ENCODE data around the gene PLXNA2.

Gene PLXNA2

DNA sequence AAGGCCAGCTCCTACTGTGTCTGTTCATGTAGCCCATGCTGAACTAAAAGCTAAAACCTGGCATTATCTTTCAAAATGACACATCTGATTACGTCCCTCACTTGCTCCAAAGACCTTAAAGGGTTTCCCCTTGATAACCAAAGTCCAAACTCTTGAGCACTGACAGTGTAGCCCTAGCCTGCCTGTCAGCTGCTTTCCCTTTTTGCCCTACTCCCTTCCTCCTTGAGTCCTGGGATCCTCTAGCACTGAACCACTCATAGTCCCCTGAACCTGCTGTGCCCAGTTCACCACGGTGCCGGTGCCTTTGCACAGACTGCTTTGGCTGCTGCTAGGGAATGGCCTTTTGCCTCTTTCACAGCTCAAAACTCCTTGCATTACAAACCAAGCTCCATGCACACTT is 67.5 kb downstream of the PLXNA2 start:
- peaks cover 92% of the 10 kb centered on the region for H3K4me1 ChIP-seq (ENCODE audit: low read length)
- TF ChIP-seq, protein P1, sequence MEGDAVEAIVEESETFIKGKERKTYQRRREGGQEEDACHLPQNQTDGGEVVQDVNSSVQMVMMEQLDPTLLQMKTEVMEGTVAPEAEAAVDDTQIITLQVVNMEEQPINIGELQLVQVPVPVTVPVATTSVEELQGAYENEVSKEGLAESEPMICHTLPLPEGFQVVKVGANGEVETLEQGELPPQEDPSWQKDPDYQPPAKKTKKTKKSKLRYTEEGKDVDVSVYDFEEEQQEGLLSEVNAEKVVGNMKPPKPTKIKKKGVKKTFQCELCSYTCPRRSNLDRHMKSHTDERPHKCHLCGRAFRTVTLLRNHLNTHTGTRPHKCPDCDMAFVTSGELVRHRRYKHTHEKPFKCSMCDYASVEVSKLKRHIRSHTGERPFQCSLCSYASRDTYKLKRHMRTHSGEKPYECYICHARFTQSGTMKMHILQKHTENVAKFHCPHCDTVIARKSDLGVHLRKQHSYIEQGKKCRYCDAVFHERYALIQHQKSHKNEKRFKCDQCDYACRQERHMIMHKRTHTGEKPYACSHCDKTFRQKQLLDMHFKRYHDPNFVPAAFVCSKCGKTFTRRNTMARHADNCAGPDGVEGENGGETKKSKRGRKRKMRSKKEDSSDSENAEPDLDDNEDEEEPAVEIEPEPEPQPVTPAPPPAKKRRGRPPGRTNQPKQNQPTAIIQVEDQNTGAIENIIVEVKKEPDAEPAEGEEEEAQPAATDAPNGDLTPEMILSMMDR (IDR thresholded peaks at IDR 0.05; ENCODE audit: low read depth, low read length), result no peak
- no peak for TF ChIP-seq EZH2phosphoT487 (IDR thresholded peaks at IDR 0.05; ENCODE audit: low read depth)
- H3K79me2 ChIP-seq (ENCODE audit: low read length), result peaks cover 32% of the 10 kb centered on the region
- no peaks in the 10 kb centered on the region for H3K9me3 ChIP-seq (ENCODE audit: insufficient read depth, low read length)
- peak overlapping the region; percentile 45; the same call in 1 of the 2 replicates for H3K4me3 ChIP-seq (ENCODE audit: low read length)
- H3K27me3 ChIP-seq (ENCODE audit: low read depth, low read length), result no peaks in the 10 kb centered on the region
- no peak overlapping the region for H2AFZ ChIP-seq (ENCODE audit: low read depth, low read length)
- H4K20me1 ChIP-seq (ENCODE audit: insufficient read depth, low read length), result no peaks in the 10 kb centered on the region
- H3K27ac ChIP-seq (ENCODE audit: low read length), result peak overlapping the region; percentile 96
- H3K4me2 ChIP-seq (ENCODE audit: low read length), result peak overlapping the region; percentile 64
- H3K9ac ChIP-seq (ENCODE audit: low read length), result peak overlapping the region; percentile 76
- H3K36me3 ChIP-seq (replicated peaks; ENCODE audit: low read depth, low read length), result peaks cover 6% of the 10 kb centered on the region

DNA sequence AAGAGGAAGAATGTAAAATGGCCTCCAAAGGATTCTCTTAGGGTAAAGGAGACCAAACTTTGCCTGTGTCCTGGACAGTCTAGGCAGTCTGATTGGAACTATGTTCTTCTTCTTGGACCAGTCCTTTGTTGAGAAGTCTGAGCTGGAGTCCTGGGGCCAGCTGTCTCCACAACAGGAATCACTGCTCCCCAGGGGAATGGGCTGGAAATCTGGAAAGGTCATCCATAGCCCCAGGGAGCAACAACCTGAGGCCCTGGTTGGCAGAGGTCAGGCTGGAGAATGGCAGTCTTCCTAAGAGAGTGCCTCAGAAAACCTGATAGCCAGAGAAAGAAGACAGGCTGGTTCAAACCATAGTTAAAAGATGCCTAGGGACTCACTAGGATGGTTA is 68.7 kb downstream of the PLXNA2 start:
- TF ChIP-seq, protein P1 (IDR thresholded peaks at IDR 0.05; ENCODE audit: low read depth, low read length), result no peak
- TF ChIP-seq EZH2phosphoT487 (IDR thresholded peaks at IDR 0.05; ENCODE audit: low read depth), result no peak
- Histone ChIP-seq H3K27ac (ENCODE audit: low read length) (peak overlapping the region; percentile 96), H3K36me3 (replicated peaks; ENCODE audit: low read depth, low read length) (peaks cover 6% of the 10 kb centered on the region), H3K9ac (ENCODE audit: low read length) (no peak overlapping the region), H3K4me1 (ENCODE audit: low read length) (peaks cover 83% of the 10 kb centered on the region), H3K79me2 (ENCODE audit: low read length) (peaks cover 25% of the 10 kb centered on the region), H3K4me3 (ENCODE audit: low read length) (no peak overlapping the region), H4K20me1 (ENCODE audit: insufficient read depth, low read length) (no peaks in the 10 kb centered on the region), H2AFZ (ENCODE audit: low read depth, low read length) (no peak overlapping the region), H3K4me2 (ENCODE audit: low read length) (no peak overlapping the region), H3K9me3 (ENCODE audit: insufficient read depth, low read length) (no peaks in the 10 kb centered on the region), H3K27me3 (ENCODE audit: low read depth, low read length) (no peaks in the 10 kb centered on the region)

DNA sequence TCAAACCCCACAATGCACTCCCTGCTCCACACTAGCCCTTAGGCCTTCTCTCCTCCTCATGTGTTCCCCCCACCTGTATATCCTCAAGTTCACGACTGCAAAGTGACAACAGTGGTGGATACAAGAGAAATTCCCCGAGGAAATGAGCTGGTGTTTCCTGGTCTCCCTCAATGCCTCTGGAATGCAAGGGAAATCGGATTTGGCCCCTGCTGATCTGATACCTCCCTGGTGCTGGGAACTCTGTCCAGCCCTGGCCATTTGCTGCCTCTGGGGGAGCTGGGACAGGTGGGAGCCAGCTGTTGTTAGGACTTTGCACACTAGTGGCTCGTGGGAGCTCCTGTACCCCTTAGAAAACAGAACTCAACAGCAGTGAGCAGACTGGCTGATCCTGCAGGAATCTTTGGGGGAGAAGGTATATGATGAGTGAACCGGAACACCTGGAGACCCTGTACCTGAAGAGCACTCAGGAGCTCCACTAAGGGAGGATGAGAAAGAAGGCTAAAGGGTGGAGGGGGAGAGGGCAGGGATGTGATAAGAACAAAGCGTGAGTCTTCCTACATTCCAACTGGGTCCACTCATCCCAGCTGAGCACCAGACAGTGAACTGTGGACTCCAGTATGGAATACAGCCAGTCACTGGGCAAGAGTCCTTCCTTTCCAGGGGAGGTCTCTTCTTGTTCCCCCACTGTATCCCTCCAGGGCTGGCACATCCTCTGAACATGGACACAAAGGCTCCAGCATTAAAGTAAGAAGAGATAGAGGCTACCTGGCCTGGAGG is 69.3 kb downstream of the PLXNA2 start:
- Histone ChIP-seq H3K9ac (ENCODE audit: low read length) (no peak overlapping the region), H3K4me2 (ENCODE audit: low read length) (no peak overlapping the region), H3K4me1 (ENCODE audit: low read length) (peaks cover 83% of the 10 kb centered on the region), H3K36me3 (replicated peaks; ENCODE audit: low read depth, low read length) (peaks cover 6% of the 10 kb centered on the region), H3K4me3 (ENCODE audit: low read length) (no peak overlapping the region), H2AFZ (ENCODE audit: low read depth, low read length) (no peak overlapping the region), H4K20me1 (ENCODE audit: insufficient read depth, low read length) (no peaks in the 10 kb centered on the region), H3K79me2 (ENCODE audit: low read length) (peaks cover 21% of the 10 kb centered on the region), H3K27me3 (ENCODE audit: low read depth, low read length) (no peaks in the 10 kb centered on the region), H3K9me3 (ENCODE audit: insufficient read depth, low read length) (no peaks in the 10 kb centered on the region), H3K27ac (ENCODE audit: low read length) (no peak overlapping the region)
- no peak for TF ChIP-seq EZH2phosphoT487 (IDR thresholded peaks at IDR 0.05; ENCODE audit: low read depth)
- TF ChIP-seq, protein P1 (IDR thresholded peaks at IDR 0.05; ENCODE audit: low read depth, low read length), result no peak

DNA sequence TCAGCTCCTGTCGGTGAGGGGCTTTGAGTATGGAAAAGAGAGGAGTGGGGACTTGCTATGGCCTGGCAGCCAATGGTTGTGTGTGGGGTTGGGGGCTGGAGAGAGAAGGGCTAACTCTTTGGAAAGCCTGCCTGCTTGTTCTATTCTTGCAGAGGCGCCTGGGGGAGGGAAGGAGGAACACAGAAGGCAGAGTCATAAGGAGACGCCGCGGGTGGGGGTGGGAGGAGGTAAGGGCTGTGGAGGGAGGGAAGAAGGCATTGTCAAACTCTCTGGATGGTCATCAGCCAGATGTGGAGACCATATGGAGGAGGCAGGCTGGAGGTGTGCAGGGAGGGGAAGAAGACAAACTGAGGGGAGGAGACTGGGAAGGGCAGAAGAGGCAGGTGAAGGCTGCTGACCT is 70.0 kb downstream of the PLXNA2 start:
- Histone ChIP-seq H3K4me1 (ENCODE audit: low read length) (peaks cover 79% of the 10 kb centered on the region), H3K79me2 (ENCODE audit: low read length) (peaks cover 14% of the 10 kb centered on the region), H3K27ac (ENCODE audit: low read length) (no peak overlapping the region), H3K4me3 (ENCODE audit: low read length) (no peak overlapping the region), H3K4me2 (ENCODE audit: low read length) (no peak overlapping the region), H2AFZ (ENCODE audit: low read depth, low read length) (no peak overlapping the region), H3K9me3 (ENCODE audit: insufficient read depth, low read length) (no peaks in the 10 kb centered on the region), H3K9ac (ENCODE audit: low read length) (no peak overlapping the region), H3K36me3 (replicated peaks; ENCODE audit: low read depth, low read length) (peaks cover 6% of the 10 kb centered on the region), H4K20me1 (ENCODE audit: insufficient read depth, low read length) (no peaks in the 10 kb centered on the region), H3K27me3 (ENCODE audit: low read depth, low read length) (no peaks in the 10 kb centered on the region)
- TF ChIP-seq, protein P1 (IDR thresholded peaks at IDR 0.05; ENCODE audit: low read depth, low read length), result no peak
- no peak for TF ChIP-seq EZH2phosphoT487 (IDR thresholded peaks at IDR 0.05; ENCODE audit: low read depth)
